ENCODE results near the gene DPPA5. TPM values are rescaled to one million over a fixed set of nuclear protein-coding genes. Genes with fewer than 3 reads are reported as not detected.

Gene DPPA5
- total RNA-seq, 1 experiment from 2014 or later, result not detected

GRCh38 chr6:73341335-73341734 lies 12.7 kb downstream of the DPPA5 start (continued):
- TF ChIP-seq CTCF (IDR thresholded peaks at IDR 0.05 in 2 of 3, conservative IDR thresholded peaks at IDR 0.05 in 1 of 3; ENCODE audit: borderline replicate concordance in 1 of 3, insufficient read depth in 1 of 3, low read depth in 2 of 3, low read length in 2 of 3) (no peak), EZH2 (IDR thresholded peaks at IDR 0.05) (no peak), FOSL1 (IDR thresholded peaks at IDR 0.05; ENCODE audit: low read depth) (no peak), POLR2A (IDR thresholded peaks at IDR 0.05; ENCODE audit: borderline replicate concordance, extremely low read depth, insufficient read depth, insufficient read length) (no peak), RAD21 (IDR thresholded peaks at IDR 0.05; ENCODE audit: low read depth) (no peak)

DNA sequence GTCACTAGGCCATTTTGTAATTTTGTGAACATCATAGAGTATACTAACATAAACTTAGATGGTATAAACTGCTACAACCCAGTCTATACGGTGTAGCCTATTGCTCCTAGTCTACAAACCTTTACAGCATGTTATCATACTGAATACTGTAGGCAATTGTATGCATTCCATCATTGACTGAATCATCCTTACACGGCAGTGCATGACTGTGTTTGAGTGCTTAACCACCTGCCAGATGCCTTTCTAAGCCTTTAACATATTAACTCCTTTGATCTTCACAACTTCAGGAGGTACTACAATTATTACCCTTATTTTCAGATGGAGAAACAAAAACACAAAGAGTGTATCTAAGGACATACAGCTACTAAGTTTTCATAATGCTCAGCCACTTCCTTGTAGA lies 14.0 kb downstream of the DPPA5 start:
- Histone ChIP-seq H3K4me1 (ENCODE audit: control insufficient read depth in 1 of 2, insufficient read depth in 2 of 2, low read length in 2 of 2) (peaks cover 0 to 10% of the 10 kb centered on the region in 2 experiments; a peak in 2 of 4 replicates), H3K27ac (ENCODE audit: low read depth, low read length) (no peak overlapping the region), H3K9me3 (ENCODE audit: control insufficient read depth in 1 of 2, insufficient read depth in 1 of 2, low read depth in 1 of 2, low read length in 2 of 2) (no peaks in the 10 kb centered on the region), H3K79me2 (ENCODE audit: insufficient read depth, low read length) (no peaks in the 10 kb centered on the region), H3K9me2 (ENCODE audit: insufficient read depth) (no peaks in the 10 kb centered on the region), H3K4me2 (ENCODE audit: low read length) (no peak overlapping the region), H2AFZ (ENCODE audit: low read depth, low read length, poor library complexity, severe bottlenecking) (no peak overlapping the region), H3K36me3 (ENCODE audit: control insufficient read depth in 1 of 2, insufficient read depth in 2 of 2, low read length in 2 of 2) (no peaks in the 10 kb centered on the region), H3K9ac (ENCODE audit: low read length) (no peak overlapping the region), H4K20me1 (ENCODE audit: insufficient read depth) (no peaks in the 10 kb centered on the region), H3K27me3 (ENCODE audit: insufficient read depth, low read length) (no peaks in the 10 kb centered on the region), H3K4me3 (replicated peaks in 1 of 2; ENCODE audit: low read depth in 1 of 2, low read length in 2 of 2) (no peak overlapping the region)
- CTCF ChIA-PET, result no interaction called here
- TF ChIP-seq YY1 (IDR thresholded peaks at IDR 0.05; ENCODE audit: extremely low read depth, insufficient replicate concordance, low read depth, low read length), result no peak
- no peak for TF ChIP-seq SIN3A (IDR thresholded peaks at IDR 0.05; ENCODE audit: low read depth)
- no peak for TF ChIP-seq ZNF274 (IDR thresholded peaks at IDR 0.05; ENCODE audit: low read depth, low read length)
- no peak for TF ChIP-seq SRF (IDR thresholded peaks at IDR 0.05; ENCODE audit: low read depth)
- TF ChIP-seq EGR1 (IDR thresholded peaks at IDR 0.05; ENCODE audit: low read depth), result no peak
- TF ChIP-seq RAD21 (IDR thresholded peaks at IDR 0.05; ENCODE audit: low read depth), result no peak
- no peak for TF ChIP-seq SP1 (IDR thresholded peaks at IDR 0.05; ENCODE audit: low read depth)
- TF ChIP-seq CTCF (IDR thresholded peaks at IDR 0.05 in 2 of 3, conservative IDR thresholded peaks at IDR 0.05 in 1 of 3; ENCODE audit: borderline replicate concordance in 1 of 3, insufficient read depth in 1 of 3, low read depth in 2 of 3, low read length in 2 of 3), result no peak
- no peak for TF ChIP-seq REST (IDR thresholded peaks at IDR 0.05; ENCODE audit: low read depth)
- no peak for TF ChIP-seq CEBPB (IDR thresholded peaks at IDR 0.05; ENCODE audit: low read depth)
- TF ChIP-seq, protein P1, sequence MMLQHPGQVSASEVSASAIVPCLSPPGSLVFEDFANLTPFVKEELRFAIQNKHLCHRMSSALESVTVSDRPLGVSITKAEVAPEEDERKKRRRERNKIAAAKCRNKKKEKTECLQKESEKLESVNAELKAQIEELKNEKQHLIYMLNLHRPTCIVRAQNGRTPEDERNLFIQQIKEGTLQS (IDR thresholded peaks at IDR 0.05), result no peak
- TF ChIP-seq POLR2A (IDR thresholded peaks at IDR 0.05; ENCODE audit: borderline replicate concordance, extremely low read depth, insufficient read depth, insufficient read length), result no peak
- TF ChIP-seq JUND (IDR thresholded peaks at IDR 0.05), result no peak
- no peak for TF ChIP-seq EZH2 (IDR thresholded peaks at IDR 0.05)
- intact Hi-C loops (cut with micrococcal nuclease), result no loop called here
- BruUV-seq (replicated peaks), result no TSS peak
- DNase-seq (ENCODE audit: low read depth, low spot score) (no peak), ATAC-seq (no peak)
- RAD21 ChIA-PET (ENCODE audit: low non-redundant PET in 1 of 2, low total read pairs in 2 of 2, uncharacterized antibody in 2 of 2, unreplicated experiment in 2 of 2), result no interaction called here
- POLR2A ChIA-PET, result no interaction called here

Data from HCT116 (cell line).